ENCODE measurements around the gene SHANK2.
A peak's percentile ranks its signal among the peaks of the same experiment; 100 is the strongest.
"Not testable (repeated sequence)": the region's sequence is repeated elsewhere in the genome, so short reads cannot be mapped to it uniquely, and the experiment has no call there.

Gene SHANK2

DNA sequence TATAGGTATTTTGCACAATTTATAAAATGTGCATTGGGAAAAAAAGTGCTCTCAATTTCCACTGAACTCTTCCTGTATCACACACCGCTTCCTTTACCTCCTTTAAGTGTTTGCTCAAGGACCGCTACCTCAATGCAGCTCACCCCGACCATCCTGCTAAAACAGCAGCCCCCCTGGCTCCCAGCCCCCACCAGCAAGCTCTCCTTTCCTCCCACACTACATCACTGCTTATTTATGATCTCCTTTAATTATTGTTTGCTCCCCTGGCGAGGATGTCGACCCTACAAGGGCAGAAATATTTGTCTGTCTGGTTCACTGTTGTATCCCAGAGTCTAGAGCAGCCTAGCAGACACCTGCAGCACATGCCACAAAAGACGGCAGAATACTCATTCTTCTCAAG, 10.0 kb downstream of the SHANK2 start:
- DNase-seq, result no peak

DNA sequence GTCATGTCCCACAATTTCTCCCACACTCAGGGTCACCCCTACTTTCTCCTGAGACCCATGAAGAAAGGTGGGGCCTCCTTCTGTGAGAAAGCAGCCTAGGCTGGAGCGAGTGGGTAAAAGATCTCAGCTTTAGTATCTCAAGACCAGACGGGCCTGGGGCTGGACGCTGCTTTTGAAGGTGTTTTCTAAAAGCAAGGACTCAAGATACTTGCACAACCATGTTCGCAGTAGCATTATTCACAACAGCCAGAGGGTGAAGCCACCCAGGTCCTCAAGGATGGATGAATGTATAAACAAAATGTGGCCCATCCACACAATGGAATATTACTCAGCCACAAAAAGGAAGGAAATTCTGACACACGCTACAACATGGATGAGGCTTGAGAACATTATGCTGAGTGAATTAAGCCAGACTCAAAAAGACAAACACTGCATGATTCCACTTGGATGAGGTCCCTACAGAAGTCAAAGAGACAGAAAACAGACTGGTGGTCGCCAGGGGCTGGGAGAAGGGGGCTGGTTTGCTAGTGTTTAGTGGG, 10.6 kb downstream of the SHANK2 start:
- no peak for DNase-seq

DNA sequence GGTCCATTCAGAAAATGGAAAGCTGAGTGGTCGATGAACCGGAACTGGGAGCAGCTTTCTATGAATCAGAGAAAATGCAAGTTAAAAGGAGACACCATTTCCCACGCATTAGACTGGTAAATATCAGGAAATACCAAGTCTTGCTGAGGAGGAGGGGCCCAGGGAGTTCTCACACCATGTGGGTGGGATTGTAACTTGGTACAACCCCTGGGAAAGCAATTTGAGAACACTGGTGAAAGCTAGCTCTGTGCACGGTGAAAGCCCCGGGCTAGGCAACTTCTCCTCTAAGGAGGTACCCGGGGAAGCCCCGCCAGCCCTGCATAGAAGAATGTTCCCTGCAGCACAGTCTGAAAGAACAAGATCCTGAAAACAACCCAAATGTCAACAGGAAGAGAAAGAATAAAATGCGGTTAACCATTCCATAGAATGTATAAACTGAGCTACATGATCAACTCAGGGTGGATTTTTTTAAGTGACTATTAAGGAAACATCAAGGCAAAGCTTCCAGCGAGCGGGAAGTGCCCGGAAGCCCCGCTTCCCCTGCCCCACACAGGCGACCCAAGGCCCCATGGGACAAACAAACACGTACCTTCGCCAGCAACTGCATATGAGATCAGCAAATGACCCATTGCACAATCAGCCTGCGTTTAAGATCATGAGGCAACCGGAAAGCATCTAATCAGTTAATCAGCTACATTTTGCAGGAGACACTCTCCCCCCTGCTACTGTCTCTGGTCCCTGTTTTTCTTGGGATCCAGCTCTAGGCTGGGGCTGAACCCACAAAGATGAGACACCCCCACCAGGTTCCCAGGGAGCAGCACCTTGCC, 11.3 kb downstream of the SHANK2 start:
- DNase-seq, result peak; percentile 74

DNA sequence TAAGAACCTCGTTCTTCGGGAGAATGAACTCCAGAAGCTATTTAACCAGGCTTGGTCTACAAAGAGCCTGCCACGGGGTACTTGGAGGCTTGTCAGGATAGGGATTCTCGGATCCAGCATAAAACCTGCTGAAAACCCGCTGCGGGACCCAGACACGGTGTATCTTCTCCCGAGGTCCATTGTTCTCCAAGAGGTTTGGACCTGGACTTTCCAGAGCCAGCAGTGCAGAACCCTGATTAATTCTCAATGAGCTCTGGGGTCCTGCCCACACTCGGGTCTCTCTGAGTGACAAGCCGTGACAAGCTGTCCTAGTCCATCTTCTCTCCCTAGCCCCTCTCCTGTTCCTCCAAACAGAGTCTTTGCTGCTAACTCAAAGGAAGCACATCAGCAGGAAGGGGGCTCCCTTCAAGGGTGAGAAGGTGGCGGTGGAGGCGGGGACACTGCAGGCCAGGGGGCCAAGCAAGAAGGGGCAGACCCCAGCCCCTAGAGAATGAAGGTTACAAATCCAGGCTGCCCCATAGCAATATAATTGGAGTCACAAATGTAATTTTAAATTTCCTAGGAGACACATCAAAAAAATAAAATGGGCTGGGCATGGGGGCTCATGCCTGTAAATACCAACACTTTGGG, 12.2 kb downstream of the SHANK2 start:
- no peak for DNase-seq

DNA sequence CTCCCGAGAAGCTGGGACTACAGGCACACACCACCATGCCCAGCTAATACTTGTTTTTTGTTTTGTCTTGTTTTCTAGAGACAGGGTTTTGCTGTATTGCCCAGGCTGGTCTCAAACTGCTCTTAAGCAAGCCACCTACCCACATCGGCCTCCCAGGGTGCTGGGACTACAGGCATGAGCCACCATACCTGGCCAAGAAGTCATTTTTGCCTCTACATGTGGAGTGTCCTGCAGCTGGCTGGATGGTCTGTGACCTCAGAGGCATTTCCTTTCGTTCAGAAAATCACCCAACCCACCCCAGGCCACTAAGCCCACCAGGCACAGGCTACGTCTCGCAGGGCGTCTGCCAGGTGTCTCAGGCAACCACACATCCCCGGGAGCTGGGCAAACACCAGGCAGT, 12.8 kb downstream of the SHANK2 start:
- DNase-seq, result no peak

DNA sequence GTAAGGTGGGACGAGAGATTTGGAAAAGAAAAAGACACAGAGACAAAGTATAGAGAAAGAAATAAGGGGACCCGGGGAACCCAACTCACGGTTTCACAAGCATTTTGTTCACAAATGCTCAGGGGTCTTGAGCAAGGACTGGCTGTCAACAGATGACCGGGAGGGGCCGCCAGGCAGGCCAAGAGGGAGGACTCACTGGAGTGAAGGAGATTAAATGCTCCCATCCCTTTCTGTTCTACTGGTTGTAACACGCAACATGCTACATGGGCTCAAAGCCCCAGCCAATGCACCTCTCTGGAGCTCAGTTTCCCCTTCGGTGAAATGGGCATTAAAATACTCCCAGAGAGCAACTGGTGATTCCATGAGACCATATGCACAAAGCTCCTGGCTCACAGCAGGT, 13.4 kb downstream of the SHANK2 start:
- DNase-seq, result no peak

DNA sequence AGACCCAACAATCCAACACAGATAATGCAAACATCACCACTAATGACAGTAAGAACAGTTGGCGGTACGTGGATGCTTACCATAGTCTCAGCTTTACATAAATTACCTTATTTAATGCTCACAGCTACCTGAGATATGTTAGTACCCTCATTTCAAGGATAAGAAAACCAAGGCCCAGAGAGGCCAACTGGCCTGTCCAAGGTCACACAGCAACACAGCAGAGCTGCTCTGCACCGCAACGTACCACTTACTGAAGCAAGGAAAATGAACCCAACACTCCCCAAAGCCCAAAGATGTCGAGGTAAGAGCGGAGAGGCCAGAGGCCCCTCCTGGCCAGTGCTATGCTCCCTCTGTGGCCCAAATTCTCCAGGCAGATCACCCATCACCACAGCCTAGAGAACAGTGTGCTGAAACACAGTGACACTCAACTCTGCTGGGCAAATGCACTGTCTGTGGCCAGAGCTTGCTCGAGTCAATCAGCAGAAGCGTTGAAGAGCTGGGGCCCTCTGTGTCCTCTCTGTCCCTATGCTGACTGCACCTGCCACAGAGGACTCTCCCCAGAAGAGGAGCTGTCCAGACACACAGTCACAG, 14.0 kb downstream of the SHANK2 start:
- no peak for DNase-seq

DNA sequence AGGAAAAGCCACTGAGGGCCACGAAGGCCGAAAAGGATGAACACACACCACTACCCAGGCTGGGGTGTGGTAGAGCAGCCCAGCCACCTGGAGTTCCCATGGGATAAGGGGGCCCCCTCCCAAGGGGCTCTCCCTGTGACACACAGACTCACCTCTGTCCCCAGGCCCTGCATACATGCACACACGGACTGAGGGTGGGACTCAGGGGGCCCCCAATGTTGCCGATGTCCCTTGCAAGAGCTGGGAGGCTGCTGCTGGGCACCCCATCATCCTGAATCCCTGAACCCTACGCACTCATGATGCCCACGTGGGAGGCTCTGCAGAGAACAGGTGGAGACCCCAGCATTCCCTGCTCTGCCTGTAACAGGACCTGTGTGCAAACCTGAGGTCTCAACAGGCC, 14.5 kb downstream of the SHANK2 start:
- no peak for DNase-seq

DNA sequence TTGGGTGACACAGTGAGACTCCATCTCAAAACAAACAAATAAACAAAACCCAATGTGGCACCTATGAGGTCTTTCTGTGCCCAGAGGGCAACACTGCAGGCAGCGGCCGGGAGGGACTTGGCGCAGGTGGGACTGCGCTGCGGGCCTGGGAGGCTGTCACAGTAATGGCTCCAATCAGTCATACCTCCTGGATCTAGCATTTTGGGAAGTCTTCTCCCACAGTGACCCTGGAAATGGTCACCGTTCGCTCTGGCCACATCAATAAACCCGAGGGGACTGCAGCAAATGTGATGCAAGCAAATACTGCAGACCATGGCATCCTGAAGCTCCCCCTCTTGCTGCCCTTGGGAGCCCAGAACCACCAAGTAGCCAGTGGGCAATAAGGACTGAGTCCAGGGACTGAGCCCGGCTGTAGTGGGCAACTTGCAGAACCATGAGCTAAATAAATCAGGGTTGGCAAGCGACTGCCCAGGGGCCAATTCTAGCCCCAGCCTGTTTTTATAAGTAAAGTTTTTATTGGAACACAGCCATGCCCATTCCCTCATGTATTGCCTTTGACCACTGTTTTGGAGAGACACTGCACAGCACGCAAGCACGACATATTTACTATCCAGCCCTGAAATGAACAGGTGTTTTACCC, 15.4 kb downstream of the SHANK2 start:
- DNase-seq, result no peak

DNA sequence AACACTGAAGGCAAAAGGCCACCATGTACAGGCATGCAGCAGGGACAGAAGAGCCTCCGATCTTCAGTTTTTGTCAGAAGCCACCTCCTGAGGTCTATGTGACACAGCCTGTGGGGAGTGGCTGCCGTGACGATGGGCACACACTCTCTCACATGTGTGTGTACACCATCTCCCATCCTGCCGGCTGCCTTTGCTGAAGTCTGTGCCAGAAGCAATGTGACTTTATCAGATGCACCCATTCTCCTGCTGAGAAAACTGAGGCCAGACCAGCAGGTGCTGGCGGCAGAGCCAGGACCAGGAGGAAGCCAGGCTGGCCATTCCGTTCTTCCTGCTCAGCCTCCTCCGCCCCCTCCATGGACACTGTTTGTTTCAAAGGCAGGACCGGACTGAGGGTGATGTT, 16.7 kb downstream of the SHANK2 start:
- DNase-seq, result no peak

DNA sequence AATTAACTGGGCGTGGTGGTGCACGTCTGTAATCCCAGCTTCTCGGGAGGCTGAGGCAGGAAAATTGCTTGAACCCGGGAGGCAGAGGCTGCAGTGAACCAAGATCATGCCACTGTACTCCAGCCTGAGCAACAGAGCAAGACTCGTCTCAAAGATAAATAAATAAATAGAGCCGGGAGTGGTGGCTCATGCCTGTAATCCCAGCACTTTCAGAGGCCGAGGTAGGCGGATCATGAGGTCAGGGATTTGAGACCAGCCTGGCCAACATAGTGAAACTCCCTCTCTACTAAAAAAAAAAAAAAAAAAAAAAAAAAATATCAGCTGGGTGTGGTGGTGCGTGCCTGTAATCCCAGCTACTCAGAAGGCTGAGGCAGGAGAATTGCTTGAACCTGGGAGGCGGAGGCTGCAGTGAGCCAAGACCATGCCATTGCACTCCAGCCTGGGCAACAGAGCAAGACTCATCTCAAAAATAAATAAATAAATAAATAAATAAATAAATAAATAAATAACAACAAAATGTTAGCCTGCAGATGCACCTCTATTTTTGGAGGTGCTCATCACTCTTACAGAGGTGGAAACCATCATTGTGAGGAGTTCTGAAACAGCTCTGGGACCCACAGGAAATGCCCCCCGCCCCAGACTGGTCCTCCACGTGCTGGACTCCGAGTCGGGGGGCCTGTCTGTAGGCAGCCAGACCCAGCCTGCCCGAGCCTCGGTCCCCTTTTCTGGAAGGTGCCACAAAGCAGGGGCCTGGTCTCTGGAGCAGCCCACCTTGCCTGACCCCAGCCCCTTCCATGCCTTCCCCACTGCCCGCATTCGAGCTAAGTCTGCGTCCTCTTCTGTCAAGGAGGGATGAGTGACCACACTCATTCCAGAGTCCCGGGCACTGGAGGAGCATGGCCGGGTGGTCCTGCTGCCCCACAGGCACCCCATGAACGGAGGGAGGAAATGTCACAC, 18.2 kb downstream of the SHANK2 start:
- not testable (repeated sequence) for DNase-seq

DNA sequence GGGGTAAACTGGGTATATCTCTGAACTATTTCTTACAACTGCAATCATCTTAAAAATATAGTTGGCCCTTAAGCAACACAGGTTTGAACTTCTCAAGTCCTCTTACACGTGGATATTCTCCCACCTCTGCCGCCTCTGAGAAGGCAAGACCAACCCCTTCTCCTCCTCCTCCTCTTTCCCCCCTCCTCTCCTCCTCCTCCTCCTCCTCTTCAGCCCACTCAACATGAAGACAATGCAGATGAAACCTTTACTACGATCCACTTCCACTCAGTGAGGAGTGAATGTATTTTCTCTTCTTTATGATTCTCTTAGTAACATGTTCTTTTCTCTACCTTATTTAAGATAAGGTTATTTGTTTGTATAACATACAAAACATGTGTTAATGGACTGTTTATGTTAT, 20.0 kb downstream of the SHANK2 start:
- DNase-seq, result no peak

DNA sequence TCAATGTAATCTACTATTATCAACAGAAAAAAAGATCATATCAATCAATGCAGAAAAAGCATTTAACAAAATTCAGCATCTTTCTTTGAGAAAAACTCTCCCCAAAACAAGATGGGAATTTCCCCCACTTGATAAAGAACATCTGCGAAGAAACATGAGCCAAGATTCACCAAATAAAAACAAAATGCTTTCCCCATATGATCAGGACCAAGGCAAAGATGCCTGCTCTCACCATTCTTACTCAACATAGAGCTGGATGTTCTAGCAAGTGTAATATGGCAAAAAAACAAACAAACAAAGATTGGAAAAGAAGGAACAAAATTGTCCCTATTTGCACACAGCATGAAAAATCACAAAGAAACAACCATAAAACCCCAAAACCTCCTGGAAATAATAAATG, 23.4 kb downstream of the SHANK2 start:
- no peak for DNase-seq

DNA sequence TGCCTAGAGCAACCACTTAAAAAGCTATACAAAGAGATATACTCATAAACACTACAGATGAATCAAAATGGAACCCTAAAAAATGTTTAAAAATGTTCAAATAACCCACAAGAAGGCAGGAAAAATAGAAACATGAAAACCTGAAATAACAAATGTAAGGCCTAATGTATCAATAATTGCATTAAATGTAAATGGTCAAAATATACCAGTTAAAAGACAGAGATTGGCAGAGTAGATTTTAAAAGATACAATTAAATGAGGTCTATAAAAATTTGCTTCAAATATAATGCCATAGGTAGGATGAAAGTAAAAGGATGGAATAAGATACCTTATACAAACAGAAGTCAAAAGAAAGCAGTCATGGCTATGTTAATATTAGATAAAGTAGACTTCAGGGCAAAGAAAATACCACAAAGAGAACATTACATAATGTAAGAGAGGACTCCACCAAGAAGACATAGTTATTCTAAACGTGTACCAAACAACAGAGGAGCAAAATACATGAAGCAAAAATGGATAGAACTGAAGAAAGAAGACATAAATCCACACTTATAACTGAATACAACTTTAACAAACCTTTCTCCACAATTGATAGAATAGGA, 25.2 kb downstream of the SHANK2 start:
- DNase-seq, result no peak

DNA sequence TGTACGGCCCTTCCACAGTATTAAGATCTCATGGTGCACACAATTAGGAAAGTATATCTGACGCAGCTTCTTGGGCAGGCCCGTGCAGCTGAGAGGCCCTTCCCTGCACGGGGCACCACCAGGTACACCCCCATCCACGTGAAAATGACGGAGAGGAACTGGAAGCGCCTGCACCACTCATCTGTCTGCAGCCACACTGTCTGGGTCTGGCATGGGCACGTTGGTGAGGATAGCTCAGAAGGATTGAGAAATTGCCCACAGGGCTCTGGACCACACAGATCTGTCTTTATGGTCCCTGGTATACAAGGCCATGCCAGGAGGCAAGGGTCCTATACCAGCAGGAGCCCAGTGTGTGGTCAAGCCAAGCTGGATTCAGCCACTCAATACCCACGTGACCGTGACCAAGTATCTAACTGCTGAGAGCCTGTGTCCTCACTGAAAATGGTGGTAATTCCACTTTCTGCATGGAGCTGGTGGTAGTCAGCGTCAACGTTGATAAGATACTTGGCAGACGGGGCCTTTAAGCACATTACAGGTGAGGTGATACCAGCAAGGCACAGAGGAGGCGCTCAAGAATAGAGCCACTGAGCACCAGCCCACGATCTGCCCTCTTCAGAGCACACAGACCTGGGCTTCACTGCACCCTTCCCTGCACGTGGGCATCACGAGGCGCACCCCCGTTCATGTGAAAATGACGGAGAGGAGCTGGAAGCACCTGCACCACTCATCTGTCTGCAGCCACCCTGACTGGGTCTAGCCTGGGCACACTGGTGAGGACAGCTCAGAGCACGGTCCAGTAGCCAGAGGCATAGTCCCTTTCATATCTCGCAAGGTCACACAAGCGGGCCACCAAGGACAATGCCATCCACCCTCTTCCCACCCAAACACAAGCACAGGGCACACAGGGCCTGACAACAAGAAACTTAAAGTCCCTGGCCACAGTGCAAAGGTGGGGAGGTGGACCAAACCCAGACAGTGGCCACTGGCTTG, 28.4 kb downstream of the SHANK2 start:
- no peak for DNase-seq

DNA sequence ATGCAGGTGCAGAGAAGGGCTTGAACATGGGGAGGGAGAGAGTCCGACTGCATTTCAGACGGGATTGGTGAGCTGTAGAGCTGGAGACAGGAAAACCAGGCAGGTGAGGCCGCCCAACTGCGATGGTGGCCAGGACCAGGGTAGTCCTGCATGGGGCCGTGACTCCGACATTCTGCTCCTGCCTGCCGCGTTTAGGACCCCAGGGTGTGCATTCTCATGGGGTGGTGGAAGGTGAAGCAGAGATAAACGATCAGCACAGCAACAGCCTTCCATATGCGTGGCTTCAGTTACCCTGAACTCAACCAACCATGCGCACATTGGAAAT, 29.3 kb downstream of the SHANK2 start:
- no peak for DNase-seq

DNA sequence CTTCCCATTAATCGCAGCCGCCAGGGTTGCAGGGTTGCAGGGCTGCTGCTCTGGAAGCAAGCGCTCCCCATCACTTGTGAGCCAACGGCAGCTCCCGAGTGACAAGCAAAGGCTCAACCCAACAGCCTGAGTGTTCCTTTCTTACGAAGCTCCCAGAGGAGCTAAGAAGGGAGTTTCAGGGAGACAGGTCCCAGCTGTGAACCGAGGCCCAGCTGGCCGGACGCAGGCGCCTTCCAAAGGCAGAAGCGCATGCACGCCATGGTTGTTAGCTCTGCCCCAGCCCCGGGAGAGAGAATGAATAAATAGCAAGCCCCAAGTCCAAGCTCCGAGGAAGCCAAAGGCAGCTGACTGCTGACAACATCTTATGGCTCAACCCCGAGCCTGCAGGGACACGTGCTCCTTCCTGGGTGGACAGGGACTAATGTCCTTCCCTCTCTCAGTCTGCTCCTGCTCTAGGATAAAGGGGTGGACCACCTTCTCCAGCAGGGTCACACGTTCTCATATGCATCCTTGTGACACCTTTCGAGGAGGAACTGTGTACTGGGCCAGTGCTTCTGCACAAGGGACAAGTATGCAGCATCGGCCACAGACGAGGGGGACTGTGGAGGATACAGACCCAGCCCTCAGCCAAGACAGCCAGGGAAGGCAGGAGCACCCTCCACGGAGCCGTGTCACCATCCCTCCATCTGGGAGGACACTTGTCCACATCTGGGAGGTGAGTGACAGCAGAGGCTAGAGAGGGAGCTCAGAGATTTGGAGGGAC, 29.9 kb downstream of the SHANK2 start:
- DNase-seq, result no peak

DNA sequence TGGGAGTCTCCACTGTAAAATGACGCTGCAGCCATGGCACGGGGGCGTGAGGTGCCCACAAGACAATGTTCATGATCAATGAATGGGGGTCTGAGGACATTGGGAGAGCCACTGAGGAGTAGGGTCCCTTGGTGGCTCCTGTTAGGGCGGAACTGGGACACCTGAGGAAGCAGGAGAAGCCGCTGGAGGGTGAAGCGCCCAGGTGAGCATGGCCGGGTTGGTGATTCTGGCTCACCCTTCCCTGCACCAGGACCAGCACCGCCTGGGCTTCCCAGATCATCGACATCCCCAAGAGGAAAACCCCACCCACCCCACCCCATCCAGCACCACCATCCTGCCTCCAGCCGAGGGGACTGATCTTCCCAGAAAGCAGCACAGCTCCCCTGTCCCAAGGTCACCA, 30.6 kb downstream of the SHANK2 start:
- DNase-seq, result no peak

DNA sequence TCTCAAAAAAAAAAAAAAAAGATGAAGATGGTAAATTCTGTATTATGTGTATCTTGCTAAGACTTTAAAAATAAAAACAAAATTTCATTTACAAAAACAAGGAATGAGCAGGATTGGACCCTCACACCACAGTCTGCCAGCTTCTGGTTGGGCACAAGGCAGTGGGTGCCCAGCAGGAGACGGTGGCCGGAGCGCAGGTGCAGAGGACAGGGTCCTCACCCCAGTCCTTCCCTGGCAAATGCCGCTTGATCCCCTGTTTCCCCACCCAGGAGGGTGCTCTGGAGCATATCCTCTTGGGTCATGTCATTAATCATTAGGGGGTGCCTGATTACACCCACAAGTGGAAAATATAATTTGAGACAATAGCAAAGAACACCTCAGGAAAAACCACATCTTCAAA, 31.2 kb downstream of the SHANK2 start:
- no peak for DNase-seq

Data from suppressor macrophage treated with lipopolysaccharide for 4 hours (primary cell).